Left lung (tissue), 10 donors: ENCODE data around the gene TBK1. TPM values are rescaled to one million over a fixed set of nuclear protein-coding genes. Genes with fewer than 3 reads are reported as not detected.

Source experiments
- ATAC-seq: fragments of 200-7000 bp; cut with Tn5 transposase; one replicate; pipeline ENCODE4 v1.9.1; 2020; ENCODE audit warnings: moderate library complexity
- DNase-seq, 4 donors: peaks; one replicate each; pipeline ENCODE4 v3.0.0-alpha.2; 2013 to 2020
- H3K27ac ChIP-seq, 2 donors: fragments of 200-600 bp; sonication (generic) in 1 of 2; one replicate each; pipeline versions ENCODE4 v1.5.0 to v1.8.0; 2020 to 2021
- H3K27me3 ChIP-seq, 2 donors: fragments of 200-600 bp; sonication (generic) in 1 of 2; one replicate each; pipeline versions ENCODE4 v1.5.0 to v1.8.0; 2020 to 2021
- H3K36me3 ChIP-seq, 2 donors: fragments of 200-600 bp; sonication (generic) in 1 of 2; one replicate each; pipeline versions ENCODE4 v1.5.0 to v1.8.0; 2020 to 2021
- H3K4me1 ChIP-seq, 2 donors: fragments of 200-600 bp; one replicate each; pipeline ENCODE4 v1.8.0; 2021
- H3K4me3 ChIP-seq, 2 donors: fragments of 200-600 bp; sonication (generic) in 1 of 2; one replicate each; pipeline versions ENCODE4 v1.5.0 to v1.8.0; 2020 to 2021; ENCODE audit warnings: mild to moderate bottlenecking in 1 of 2
- H3K9me3 ChIP-seq, 2 donors: fragments of 200-600 bp; sonication (generic) in 1 of 2; one replicate each; pipeline versions ENCODE4 v1.5.0 to v1.8.0; 2020 to 2021
- CTCF ChIP-seq, 2 donors: fragments of 200-600 bp; sonication (generic) in 1 of 2; IDR thresholded peaks; one replicate each; pipeline versions ENCODE4 v1.5.0 to v1.8.0; 2021; ENCODE audit warnings: antibody characterized with exemption in 2 of 2
- intact Hi-C, 2 donors: fragments of 100-400 bp; cut with DNase I; formaldehyde crosslinking; loops; one replicate each; pipeline versions ENCODE4 v1.11.2 to v1.14.2; 2022
- polyA plus RNA-seq, 6 donors: library from polyadenylated mRNA; unstranded; fragments of 120-200 nt; gene quantifications; one replicate each; pipeline ENCODE4 v1.2.1, GENCODE V29; 2013; ENCODE audit not compliant: insufficient read length in 6 of 6
- total RNA-seq, 2 donors: library from RNA; stranded (reverse); fragmentation: NEBNext Ultra II Directional; extraction: Animal tissue kit (Norgen Biotek cat#: 25700); gene quantifications; one replicate each; pipeline ENCODE4 v1.2.1, GENCODE V29; 2021
- donor health status: DM: no; HTN: yes; CAD: no.
- donor health status: DM: no; HTN: no; CAD: no.

The TBK1 gene
- total and polyA plus RNA-seq, 8 donors = 17.8 to 30.4 (median 26.1) TPM

GRCh38 chr12:64431791-64432190, 20.1 kb upstream of the TBK1 start:
- Histone ChIP-seq H3K4me3 (no peak overlapping the region), H3K36me3 (peaks cover 4 to 100% of the 10 kb centered on the region in 2 donors), H3K4me1 (no peaks in the 10 kb centered on the region), H3K27ac (no peak overlapping the region), H3K9me3 (no peaks in the 10 kb centered on the region), H3K27me3 (no peaks in the 10 kb centered on the region)
- no peak for ATAC-seq
- no peak for DNase-seq
- intact Hi-C loops = loop anchor here in 1 of 2 donors (10.0 kb wide), 1 partner anchor 53 kb away; no protein-coding TSS in a partner anchor
- TF ChIP-seq CTCF (IDR thresholded peaks at IDR 0.05) = no peak

GRCh38 chr12:64433915-64434314, 18.0 kb upstream of the TBK1 start:
- Histone ChIP-seq H3K27ac (no peak overlapping the region), H3K4me1 (no peaks in the 10 kb centered on the region), H3K9me3 (no peaks in the 10 kb centered on the region), H3K4me3 (no peak overlapping the region), H3K27me3 (no peaks in the 10 kb centered on the region), H3K36me3 (peaks cover 4 to 98% of the 10 kb centered on the region in 2 donors)
- TF ChIP-seq CTCF (IDR thresholded peaks at IDR 0.05) = no peak
- intact Hi-C loops = loop anchor here in 1 of 2 donors (10.0 kb wide), 1 partner anchor 51 kb away; no protein-coding TSS in a partner anchor
- no peak for ATAC-seq
- no peak for DNase-seq

- Histone ChIP-seq H3K27me3 (no peaks in the 10 kb centered on the region), H3K27ac (no peak overlapping the region), H3K36me3 (peaks cover 0 to 98% of the 10 kb centered on the region in 2 donors), H3K4me1 (no peaks in the 10 kb centered on the region), H3K4me3 (no peak overlapping the region), H3K9me3 (no peaks in the 10 kb centered on the region)
- TF ChIP-seq CTCF (IDR thresholded peaks at IDR 0.05) = no peak
- DNase-seq (no peak), ATAC-seq (no peak)
- intact Hi-C loops = no loop called here
Measured at GRCh38 chr12:64440100-64440499, 11.8 kb upstream of the TBK1 start.

- Histone ChIP-seq H3K27me3 (no peaks in the 10 kb centered on the region), H3K4me1 (no peaks in the 10 kb centered on the region), H3K36me3 (peaks cover 0 to 86% of the 10 kb centered on the region in 2 donors), H3K4me3 (no peak overlapping the region), H3K27ac (no peak overlapping the region), H3K9me3 (no peaks in the 10 kb centered on the region)
- no peak for TF ChIP-seq CTCF (IDR thresholded peaks at IDR 0.05)
- DNase-seq = no peak
- intact Hi-C loops = no loop called here
- ATAC-seq = no peak
Measured at GRCh38 chr12:64445490-64445889, 6.4 kb upstream of the TBK1 start.

- intact Hi-C loops = no loop called here
Measured at GRCh38 chr12:64446295-64446694, 5.6 kb upstream of the TBK1 start.

More at GRCh38 chr12:64446295-64446694, 5.6 kb upstream of the TBK1 start:
- peaks cover 0 to 78% of the 10 kb centered on the region in 2 donors for H3K36me3 ChIP-seq
- TF ChIP-seq CTCF (IDR thresholded peaks at IDR 0.05) = no peak
- no peak overlapping the region for H3K27ac ChIP-seq
- H3K4me1 ChIP-seq = peaks cover 0 to 8% of the 10 kb centered on the region in 2 donors
- no peaks in the 10 kb centered on the region for H3K27me3 ChIP-seq
- ATAC-seq (no peak), DNase-seq (no peak)
- H3K9me3 ChIP-seq = no peaks in the 10 kb centered on the region
- no peak overlapping the region for H3K4me3 ChIP-seq
